OCI-LY7 (cell line): Measurements from ENCODE around the gene EZH1. TPM values are rescaled to one million over a fixed set of nuclear protein-coding genes. Genes with fewer than 3 reads are reported as not detected.

Experiments
- BruUV-seq: library from RNA; stranded (reverse); fragments of 400-500 nt; replicated peaks from 2 replicates; lab custom pipeline; 2021; lab: Mats Ljungman, UMichigan
- CTCF ChIA-PET: fragments of 300-600 bp; sonication (Branson Sonifier 250); formaldehyde crosslinking; loops from one replicate; lab custom pipeline; 2022; ENCODE audit warnings: antibody characterized with exemption; ENCODE audit not compliant: unreplicated experiment; lab: Charles Lee
- POLR2A ChIA-PET: fragments of 300-600 bp; sonication (Branson Sonifier 250); formaldehyde crosslinking; loops from one replicate; lab custom pipeline; 2022; ENCODE audit warnings: antibody characterized with exemption; lab: Charles Lee
- DNase-seq: peaks from one replicate; pipeline ENCODE4 v3.0.0-alpha.2; 2015; ENCODE audit warnings: low spot score
- H2AFZ ChIP-seq: fragments of 200-600 bp; sonication (generic), shearing (Covaris generic); 2 replicates; pipeline ENCODE4 v1.6.1; 2014; ENCODE audit warnings: mild to moderate bottlenecking, antibody characterized with exemption, low read length, moderate library complexity
- H3K27ac ChIP-seq: fragments of 200-600 bp; sonication (generic); 2 replicates; pipeline ENCODE4 v1.5.1; 2014; ENCODE audit warnings: mixed run types, low read depth, mild to moderate bottlenecking, moderate library complexity, low read length, inconsistent platforms; ENCODE audit not compliant: poor library complexity, severe bottlenecking
- H3K36me3 ChIP-seq: fragments of 200-600 bp; sonication (generic); 2 replicates; pipeline ENCODE4 v1.6.1; 2014; ENCODE audit warnings: mild to moderate bottlenecking, antibody characterized with exemption, low read length, moderate library complexity, mixed read lengths; ENCODE audit not compliant: insufficient read depth
- H3K4me1 ChIP-seq: fragments of 200-600 bp; sonication (generic); 2 replicates; pipeline ENCODE4 v1.5.1; 2014; ENCODE audit warnings: mild to moderate bottlenecking, low read length; ENCODE audit not compliant: insufficient read depth, poor library complexity, severe bottlenecking
- H3K4me2 ChIP-seq: fragments of 200-600 bp; sonication (generic); 2 replicates; pipeline ENCODE4 v1.6.1; 2014; ENCODE audit warnings: mild to moderate bottlenecking, low read length
- H3K4me3 ChIP-seq: fragments of 200-600 bp; sonication (generic); 2 replicates; pipeline ENCODE4 v1.5.1; 2014; ENCODE audit warnings: mild to moderate bottlenecking, low read depth, low read length; ENCODE audit not compliant: poor library complexity, severe bottlenecking
- H3K79me2 ChIP-seq: fragments of 200-600 bp; sonication (generic); 2 replicates; pipeline ENCODE4 v1.6.1; 2016; ENCODE audit warnings: low read depth, mild to moderate bottlenecking, low read length, moderate library complexity, mixed read lengths; ENCODE audit not compliant: insufficient read depth
- H3K9me2 ChIP-seq: fragments of 200-600 bp; sonication (generic); 2 replicates; pipeline ENCODE4 v1.6.1; 2016; ENCODE audit warnings: mild to moderate bottlenecking, low read length, mixed read lengths; ENCODE audit not compliant: insufficient read depth
- H3K9me3 ChIP-seq: fragments of 200-600 bp; sonication (generic); 2 replicates; pipeline ENCODE4 v1.6.1; 2014; ENCODE audit warnings: mild to moderate bottlenecking, mixed run types, low read length, mixed read lengths
- H4K20me1 ChIP-seq: fragments of 200-600 bp; sonication (generic); 2 replicates; pipeline ENCODE4 v1.6.1; 2014; ENCODE audit warnings: mild to moderate bottlenecking, antibody characterized with exemption, low read length, moderate library complexity, mixed read lengths; ENCODE audit not compliant: insufficient read depth
- CTCF ChIP-seq: fragments of 200-600 bp; sonication (generic); conservative IDR thresholded peaks from 2 replicates; pipeline ENCODE4 v1.5.1; 2014; ENCODE audit warnings: mild to moderate bottlenecking, antibody characterized with exemption, low read length, moderate library complexity, mixed read lengths
- EZH2phosphoT487 ChIP-seq: fragments of 200-600 bp; sonication (generic); IDR thresholded peaks from 2 replicates; pipeline ENCODE4 v1.6.1; 2018; ENCODE audit warnings: low read depth, borderline replicate concordance, mild to moderate bottlenecking, mixed run types, antibody characterized with exemption, low read length, moderate library complexity, mixed read lengths
- intact Hi-C: fragments of 100-400 bp; cut with micrococcal nuclease; formaldehyde crosslinking; loops from one replicate; pipeline ENCODE4 v1.10.0; 2022; ENCODE audit not compliant: unreplicated experiment
- total RNA-seq, 2 experiments: library from RNA; depleted of rRNA in 1 of 2; stranded (reverse); fragments of >200 nt in 1 of 2; shearing (Covaris generic) in 1 of 2; gene quantifications; 2 replicates each; pipeline ENCODE4 v1.2.3, GENCODE V29; 2014 to 2022

EZH1 gene
- total RNA-seq, 2 experiments from 2014 or later, result 57.1 to 62.4 TPM

GRCh38 chr17:42675348-42675964 is 69.4 kb downstream of the EZH1 start:
- CTCF ChIA-PET, result no interaction called here
- DNase-seq, result peak; percentile 33
- Histone ChIP-seq H3K36me3 (peaks cover 4% of the 10 kb centered on the region; the same call in 1 of the 2 replicates), H4K20me1 (no peaks in the 10 kb centered on the region), H3K9me2 (no peaks in the 10 kb centered on the region), H3K9me3 (no peaks in the 10 kb centered on the region), H2AFZ (no peak overlapping the region), H3K4me2 (peak overlapping the region; percentile 89), H3K4me3 (peak overlapping the region; percentile 82), H3K4me1 (peaks cover 52% of the 10 kb centered on the region), H3K79me2 (no peaks in the 10 kb centered on the region), H3K27ac (peak overlapping the region; percentile 20)
- TF ChIP-seq EZH2phosphoT487 (no peak), CTCF (no peak)
- intact Hi-C loops, result loop anchor here (2.0 kb wide), 1 partner anchor 17 kb away; the partner anchor contains the start of gene TUBG2
- BruUV-seq, result no TSS peak
- POLR2A ChIA-PET, result interaction anchor here (2.3 to 2.5 kb wide), 2 partner anchors 67 to 70 kb away, joined by 8 to 9 read pairs; no protein-coding TSS in a partner anchor

- ChIA-PET CTCF (interaction anchor here (0.5 kb wide), 1 partner anchor 203 kb away, joined by 3 read pairs; no protein-coding TSS in a partner anchor), POLR2A (interaction anchor here (0.7 kb wide), 1 partner anchor 13 kb away, joined by 3 read pairs; no protein-coding TSS in a partner anchor)
- peak overlapping the region; percentile 82 for H3K4me3 ChIP-seq
- peak overlapping the region; percentile 21 for H3K27ac ChIP-seq
- H2AFZ ChIP-seq, result no peak overlapping the region
- no peaks in the 10 kb centered on the region for H3K9me2 ChIP-seq
- no peaks in the 10 kb centered on the region for H3K9me3 ChIP-seq
- intact Hi-C loops, result loop anchor here (2.0 kb wide), 1 partner anchor 16 kb away; the partner anchor contains the start of gene TUBG2
- peaks cover 46% of the 10 kb centered on the region for H3K4me1 ChIP-seq
- TF ChIP-seq CTCF, result no peak
- no peak for TF ChIP-seq EZH2phosphoT487
- peaks cover 4% of the 10 kb centered on the region; the same call in 1 of the 2 replicates for H3K36me3 ChIP-seq
- no TSS peak for BruUV-seq
- peak; percentile 28 for DNase-seq
- no peaks in the 10 kb centered on the region for H4K20me1 ChIP-seq
- H3K4me2 ChIP-seq, result peak overlapping the region; percentile 89
- no peaks in the 10 kb centered on the region for H3K79me2 ChIP-seq
Observed at GRCh38 chr17:42674755-42675347, 70.0 kb downstream of the EZH1 start.
